Suprapubic skin (tissue), 4 donors: ENCODE measurements around the gene ARFGAP1. TPM values are rescaled to one million over a fixed set of nuclear protein-coding genes. Genes with fewer than 3 reads are reported as not detected.

ENCODE experiments used
- DNase-seq, 2 donors: peaks; one replicate each; pipeline ENCODE4 v3.0.0-alpha.2; 2019; ENCODE audit warnings: low spot score in 2 of 2
- H3K27ac ChIP-seq: fragments of 200-600 bp; sonication (generic); one replicate; pipeline ENCODE4 v1.5.1; 2019
- H3K27me3 ChIP-seq: fragments of 200-600 bp; sonication (generic); one replicate; pipeline ENCODE4 v1.5.1; 2019
- H3K36me3 ChIP-seq: fragments of 200-600 bp; sonication (generic); one replicate; pipeline ENCODE4 v1.5.1; 2019
- H3K4me1 ChIP-seq: fragments of 200-600 bp; sonication (generic); one replicate; pipeline ENCODE4 v1.5.1; 2019
- H3K4me3 ChIP-seq: fragments of 200-600 bp; sonication (generic); one replicate; pipeline ENCODE4 v1.5.1; 2019; ENCODE audit warnings: mild to moderate bottlenecking
- H3K9me3 ChIP-seq: fragments of 200-600 bp; sonication (generic); one replicate; pipeline ENCODE4 v1.5.1; 2019
- EP300 ChIP-seq: sonication (generic); formaldehyde crosslinking; IDR thresholded peaks from one replicate; pipeline ENCODE4 v1.6.1; 2017; ENCODE audit warnings: antibody characterized with exemption
- POLR2A ChIP-seq, 2 donors: fragments of 450-650 bp; IDR thresholded peaks; one replicate each; pipeline ENCODE4 v1.6.1; 2017; ENCODE audit warnings: antibody characterized with exemption in 2 of 2, mild to moderate bottlenecking in 2 of 2, moderate library complexity in 2 of 2
- POLR2AphosphoS5 ChIP-seq, 3 donors: sonication (generic); formaldehyde crosslinking; IDR thresholded peaks; one replicate each; pipeline ENCODE4 v1.6.1; 2017; ENCODE audit warnings: antibody characterized with exemption in 3 of 3
- WGBS: methylation state at CpG from one replicate; pipeline ENCODE4 v1.1.5; 2018; 5-methylcytosine and 5-hydroxymethylcytosine counted together
- total RNA-seq, 4 donors: library from RNA; depleted of rRNA; stranded (reverse); fragments of >200 nt; gene quantifications; one replicate each; pipeline ENCODE4 v1.1.0, GENCODE V29; 2016
- TF ChIP-seq, protein P1 (sequence below), 2 donors: fragments of 200-600 bp in 1 of 2; fragments of 450-650 bp in 1 of 2; sonication (generic) in 1 of 2; IDR thresholded peaks; one replicate each; pipeline ENCODE4 v1.5.1; 2016 to 2019; ENCODE audit warnings: antibody characterized with exemption in 2 of 2, mild to moderate bottlenecking in 1 of 2, moderate library complexity in 1 of 2

Gene ARFGAP1
- total RNA-seq, result 10 to 100 TPM; 38.6 to 84.9 (median 43.4) TPM

DNA sequence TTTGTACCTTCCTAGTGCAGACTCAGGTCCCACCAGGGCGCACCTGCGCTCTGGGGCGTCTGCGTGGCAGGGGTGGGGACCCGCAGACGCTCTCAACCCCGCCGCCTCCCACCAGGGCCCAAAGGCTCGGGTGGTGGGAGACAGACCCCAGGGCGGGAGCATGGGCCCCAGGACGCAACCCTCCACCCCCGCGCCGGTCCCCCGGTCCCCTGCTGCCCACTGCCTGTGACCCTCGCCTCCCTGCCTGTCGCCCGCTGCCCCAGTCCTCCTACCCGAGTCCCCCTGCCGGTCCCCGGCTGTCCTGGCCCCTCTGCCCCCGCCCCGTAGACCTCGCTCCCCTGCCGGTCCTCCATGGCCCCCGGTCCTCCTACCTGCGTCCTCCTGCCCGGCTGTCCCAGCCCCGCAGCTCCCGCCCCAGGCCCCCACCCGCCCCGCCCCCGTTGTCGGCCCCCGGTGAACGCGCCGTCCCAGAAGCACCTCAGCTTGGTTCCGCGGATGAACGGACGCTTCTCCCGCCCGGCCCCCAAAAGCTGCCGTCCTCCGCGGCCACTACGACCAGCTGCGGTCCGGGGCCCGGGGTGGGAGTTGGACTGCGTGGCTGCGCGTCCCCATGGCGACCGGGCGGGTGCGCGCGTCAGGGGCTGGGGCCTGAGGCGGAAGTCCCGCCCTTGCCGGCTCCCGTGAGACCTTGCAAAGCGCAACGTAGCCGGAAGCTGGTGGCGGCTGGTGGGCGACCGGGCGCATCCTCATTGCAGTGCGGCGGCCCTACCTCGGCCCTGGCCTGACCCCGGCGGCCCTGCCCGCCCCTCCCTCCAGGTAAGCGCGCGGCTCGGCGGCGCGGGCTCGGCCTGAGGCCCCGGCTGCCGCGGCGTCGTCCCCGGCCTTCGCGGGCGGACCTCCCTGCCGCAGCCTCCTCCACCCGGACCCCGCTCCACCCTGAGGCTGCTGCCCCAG, at the start of gene ARFGAP1:
TSS of gene ARFGAP1 (plus strand) at position 709 of the 954 bp plus-strand sequence. CDS start 2,768 bp downstream, outside the sequence.
- TF ChIP-seq EP300 (no peak), POLR2A (IDR thresholded peaks at IDR 0.05) (peak in 1 of 2 donors; percentile 41), POLR2AphosphoS5 (IDR thresholded peaks at IDR 0.05) (peak in 2 of 3 donors; percentile 18 to 68)
- TF ChIP-seq, protein P1, sequence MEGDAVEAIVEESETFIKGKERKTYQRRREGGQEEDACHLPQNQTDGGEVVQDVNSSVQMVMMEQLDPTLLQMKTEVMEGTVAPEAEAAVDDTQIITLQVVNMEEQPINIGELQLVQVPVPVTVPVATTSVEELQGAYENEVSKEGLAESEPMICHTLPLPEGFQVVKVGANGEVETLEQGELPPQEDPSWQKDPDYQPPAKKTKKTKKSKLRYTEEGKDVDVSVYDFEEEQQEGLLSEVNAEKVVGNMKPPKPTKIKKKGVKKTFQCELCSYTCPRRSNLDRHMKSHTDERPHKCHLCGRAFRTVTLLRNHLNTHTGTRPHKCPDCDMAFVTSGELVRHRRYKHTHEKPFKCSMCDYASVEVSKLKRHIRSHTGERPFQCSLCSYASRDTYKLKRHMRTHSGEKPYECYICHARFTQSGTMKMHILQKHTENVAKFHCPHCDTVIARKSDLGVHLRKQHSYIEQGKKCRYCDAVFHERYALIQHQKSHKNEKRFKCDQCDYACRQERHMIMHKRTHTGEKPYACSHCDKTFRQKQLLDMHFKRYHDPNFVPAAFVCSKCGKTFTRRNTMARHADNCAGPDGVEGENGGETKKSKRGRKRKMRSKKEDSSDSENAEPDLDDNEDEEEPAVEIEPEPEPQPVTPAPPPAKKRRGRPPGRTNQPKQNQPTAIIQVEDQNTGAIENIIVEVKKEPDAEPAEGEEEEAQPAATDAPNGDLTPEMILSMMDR (IDR thresholded peaks at IDR 0.05), result no peak
- peaks cover 19% of the 10 kb centered on the region for H3K36me3 ChIP-seq
- WGBS, result 8% methylated on average over 7 of the region's 97 CpGs
- H3K27ac ChIP-seq, result peak within 1 kb of the TSS; percentile 51
- DNase-seq, result peak; percentile 93 to 94
- no peaks in the 10 kb centered on the region for H3K27me3 ChIP-seq
- peaks cover 39% of the 10 kb centered on the region for H3K4me1 ChIP-seq
- H3K4me3 ChIP-seq, result peak within 1 kb of the TSS; percentile 90
- no peaks in the 10 kb centered on the region for H3K9me3 ChIP-seq

GRCh38 chr20:63223121-63223825, 49.3 kb upstream of the ARFGAP1 start:
- Histone ChIP-seq H3K9me3 (no peaks in the 10 kb centered on the region), H3K4me3 (no peak overlapping the region), H3K27me3 (peaks cover 6% of the 10 kb centered on the region), H3K4me1 (no peaks in the 10 kb centered on the region), H3K36me3 (no peaks in the 10 kb centered on the region), H3K27ac (no peak overlapping the region)
- WGBS, result 49% methylated on average over 10 of the region's 12 CpGs
- no peak for TF ChIP-seq POLR2AphosphoS5 (IDR thresholded peaks at IDR 0.05)
- TF ChIP-seq, protein P1 (IDR thresholded peaks at IDR 0.05), result peak in 1 of 2 donors; percentile 65
- no peak for TF ChIP-seq EP300
- no peak for TF ChIP-seq POLR2A (IDR thresholded peaks at IDR 0.05)
- no peak for DNase-seq

- no peak overlapping the region for H3K4me3 ChIP-seq
- H3K27me3 ChIP-seq, result peaks cover 7% of the 10 kb centered on the region
- H3K4me1 ChIP-seq, result no peaks in the 10 kb centered on the region
- 83% methylated on average over 3 of the region's 6 CpGs for WGBS
- no peak overlapping the region for H3K27ac ChIP-seq
- H3K36me3 ChIP-seq, result no peaks in the 10 kb centered on the region
- no peaks in the 10 kb centered on the region for H3K9me3 ChIP-seq
- TF ChIP-seq POLR2AphosphoS5 (IDR thresholded peaks at IDR 0.05), result no peak
- TF ChIP-seq, protein P1 (IDR thresholded peaks at IDR 0.05), result no peak
- no peak for TF ChIP-seq POLR2A (IDR thresholded peaks at IDR 0.05)
- no peak for TF ChIP-seq EP300
- no peak for DNase-seq
Measured at GRCh38 chr20:63223826-63224207, 48.8 kb upstream of the ARFGAP1 start.

GRCh38 chr20:63224412-63225081, 48.1 kb upstream of the ARFGAP1 start:
- H3K4me3 ChIP-seq, result no peak overlapping the region
- H3K9me3 ChIP-seq, result no peaks in the 10 kb centered on the region
- 67% methylated on average over 5 of the region's 16 CpGs for WGBS
- no peak overlapping the region for H3K27ac ChIP-seq
- H3K27me3 ChIP-seq, result peaks cover 10% of the 10 kb centered on the region
- H3K4me1 ChIP-seq, result no peaks in the 10 kb centered on the region
- H3K36me3 ChIP-seq, result no peaks in the 10 kb centered on the region
- no peak for DNase-seq
- TF ChIP-seq POLR2A (IDR thresholded peaks at IDR 0.05), result no peak

- 45% methylated on average over 7 of the region's 7 CpGs for WGBS
- TF ChIP-seq POLR2AphosphoS5 (IDR thresholded peaks at IDR 0.05), result no peak
- TF ChIP-seq EP300, result no peak
- no peak for TF ChIP-seq POLR2A (IDR thresholded peaks at IDR 0.05)
- TF ChIP-seq, protein P1 (IDR thresholded peaks at IDR 0.05), result no peak
- no peak overlapping the region for H3K27ac ChIP-seq
- H3K4me3 ChIP-seq, result no peak overlapping the region
- H3K36me3 ChIP-seq, result no peaks in the 10 kb centered on the region
- peaks cover 12% of the 10 kb centered on the region for H3K27me3 ChIP-seq
- DNase-seq, result no peak
- H3K9me3 ChIP-seq, result no peaks in the 10 kb centered on the region
- no peaks in the 10 kb centered on the region for H3K4me1 ChIP-seq
Measured at GRCh38 chr20:63225082-63225454, 47.5 kb upstream of the ARFGAP1 start.
